CD4-positive, alpha-beta T cell (primary cell): ENCODE measurements around the gene CTAGE4. TPM values are rescaled to one million over a fixed set of nuclear protein-coding genes. Genes with fewer than 3 reads are reported as not detected.

Source experiments
- ATAC-seq: fragments of 200-7000 bp; cut with Tn5 transposase; one replicate; pipeline ENCODE4 v1.10.0; 2022; ENCODE audit warnings: mild to moderate bottlenecking; ENCODE audit not compliant: poor library complexity
- CTCF ChIA-PET: fragments of 350-600 bp; sonication (Branson Sonifier 250); formaldehyde crosslinking; loops from one replicate; lab custom pipeline; 2021; ENCODE audit warnings: antibody characterized with exemption, inconsistent platforms; lab: Charles Lee
- POLR2A ChIA-PET: fragments of 350-600 bp; sonication (Branson Sonifier 250); formaldehyde crosslinking; loops from one replicate; lab custom pipeline; 2021; ENCODE audit warnings: antibody characterized with exemption, inconsistent platforms; lab: Charles Lee
- DNase-seq, 14 experiments: peaks; one replicate each; pipeline ENCODE4 v3.0.0-alpha.2; 2013 to 2020; ENCODE audit warnings: mixed read lengths in 2 of 14
- H3K27ac ChIP-seq, 2 donors: one replicate each; pipeline versions ENCODE4 v1.5.1 to v1.7.0; 2013; ENCODE audit warnings: low read length in 2 of 2, low read depth in 1 of 2, mild to moderate bottlenecking in 1 of 2
- H3K27me3 ChIP-seq, 2 experiments: 1 replicate in 1 of 2; 2 replicates in 1 of 2; pipeline versions ENCODE4 v1.6.1 to v1.7.0; 2013; ENCODE audit warnings: low read length in 2 of 2, control low read depth in 1 of 2, mild to moderate bottlenecking in 1 of 2, moderate library complexity in 1 of 2; ENCODE audit not compliant: insufficient read depth in 2 of 2, control insufficient read depth in 1 of 2
- H3K36me3 ChIP-seq: one replicate; pipeline ENCODE4 v1.6.1; 2013; ENCODE audit warnings: low read length, control low read depth; ENCODE audit not compliant: insufficient read depth
- H3K4me1 ChIP-seq: one replicate; pipeline ENCODE4 v1.6.1; 2013; ENCODE audit warnings: low read length, control low read depth; ENCODE audit not compliant: insufficient read depth
- H3K4me3 ChIP-seq: one replicate; pipeline ENCODE4 v1.5.1; 2013; ENCODE audit warnings: mild to moderate bottlenecking, low read length, moderate library complexity
- H3K9me3 ChIP-seq, 2 experiments: 1 replicate in 1 of 2; 2 replicates in 1 of 2; pipeline versions ENCODE4 v1.6.1 to v1.7.0; 2013; ENCODE audit warnings: low read length in 2 of 2, mild to moderate bottlenecking in 2 of 2, control low read depth in 1 of 2, moderate library complexity in 1 of 2; ENCODE audit not compliant: control insufficient read depth in 1 of 2, insufficient read depth in 1 of 2
- H3K27ac Mint-ChIP-seq: one replicate; pipeline ENCODE4 v1.8.0; 2020; ENCODE audit warnings: mixed read lengths
- H3K27me3 Mint-ChIP-seq: one replicate; pipeline ENCODE4 v1.8.0; 2021; ENCODE audit warnings: mixed read lengths
- H3K36me3 Mint-ChIP-seq: one replicate; pipeline ENCODE4 v1.8.0; 2021; ENCODE audit warnings: low read depth, mixed read lengths
- H3K4me1 Mint-ChIP-seq: one replicate; pipeline ENCODE4 v1.8.0; 2021; ENCODE audit warnings: low read depth, mixed read lengths
- H3K4me3 Mint-ChIP-seq: one replicate; pipeline ENCODE4 v1.8.0; 2020; ENCODE audit warnings: mild to moderate bottlenecking, mixed read lengths
- H3K9me3 Mint-ChIP-seq: one replicate; pipeline ENCODE4 v1.8.0; 2020; ENCODE audit warnings: mixed read lengths
- intact Hi-C, 2 experiments: fragments of 100-400 bp; cut with DNase I in 1 of 2; cut with micrococcal nuclease in 1 of 2; formaldehyde crosslinking; loops; one replicate each; pipeline versions ENCODE4 v1.15.1 to v1.9.0; 2023 to 2025; cut with DNase I, micrococcal nuclease
- total RNA-seq, 174 experiments: library from RNA in 2 of 174; stranded (reverse) in 2 of 174; gene quantifications; one replicate each; pipeline ENCODE4 v1.2.3 and lab custom pipeline; 2021 to 2026
- TF ChIP-seq, protein P1 (sequence below): fragments of 200-600 bp; IDR thresholded peaks from one replicate; pipeline ENCODE4 v1.8.0; 2022; ENCODE audit warnings: antibody characterized with exemption, mild to moderate bottlenecking

Gene CTAGE4
- total RNA-seq, 2 experiments from 2014 or later: 0.95 to 1.2 TPM

- POLR2A ChIA-PET: no interaction called here
Observed at GRCh38 chr7:144144426-144144825, 38.8 kb upstream of the CTAGE4 start.

GRCh38 chr7:144148224-144148827 lies 34.9 kb upstream of the CTAGE4 start:
- intact Hi-C loops: no loop called here
- peaks cover 26% of the 10 kb centered on the region for H3K27me3 Mint-ChIP-seq
- no peaks in the 10 kb centered on the region for H3K4me1 Mint-ChIP-seq
- POLR2A ChIA-PET: no interaction called here
- ATAC-seq: no peak
- DNase-seq: no peak
- no peak overlapping the region for H3K27ac Mint-ChIP-seq
- TF ChIP-seq, protein P1, sequence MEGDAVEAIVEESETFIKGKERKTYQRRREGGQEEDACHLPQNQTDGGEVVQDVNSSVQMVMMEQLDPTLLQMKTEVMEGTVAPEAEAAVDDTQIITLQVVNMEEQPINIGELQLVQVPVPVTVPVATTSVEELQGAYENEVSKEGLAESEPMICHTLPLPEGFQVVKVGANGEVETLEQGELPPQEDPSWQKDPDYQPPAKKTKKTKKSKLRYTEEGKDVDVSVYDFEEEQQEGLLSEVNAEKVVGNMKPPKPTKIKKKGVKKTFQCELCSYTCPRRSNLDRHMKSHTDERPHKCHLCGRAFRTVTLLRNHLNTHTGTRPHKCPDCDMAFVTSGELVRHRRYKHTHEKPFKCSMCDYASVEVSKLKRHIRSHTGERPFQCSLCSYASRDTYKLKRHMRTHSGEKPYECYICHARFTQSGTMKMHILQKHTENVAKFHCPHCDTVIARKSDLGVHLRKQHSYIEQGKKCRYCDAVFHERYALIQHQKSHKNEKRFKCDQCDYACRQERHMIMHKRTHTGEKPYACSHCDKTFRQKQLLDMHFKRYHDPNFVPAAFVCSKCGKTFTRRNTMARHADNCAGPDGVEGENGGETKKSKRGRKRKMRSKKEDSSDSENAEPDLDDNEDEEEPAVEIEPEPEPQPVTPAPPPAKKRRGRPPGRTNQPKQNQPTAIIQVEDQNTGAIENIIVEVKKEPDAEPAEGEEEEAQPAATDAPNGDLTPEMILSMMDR: no peak
- Histone ChIP-seq H3K4me3 (no peak overlapping the region), H3K27me3 (no peaks in the 10 kb centered on the region), H3K36me3 (no peaks in the 10 kb centered on the region), H3K27ac (no peak overlapping the region), H3K9me3 (peaks cover 8 to 35% of the 10 kb centered on the region in 2 experiments), H3K4me1 (no peaks in the 10 kb centered on the region)
- H3K9me3 Mint-ChIP-seq: peaks cover 19% of the 10 kb centered on the region
- H3K36me3 Mint-ChIP-seq: peaks cover 6% of the 10 kb centered on the region
- H3K4me3 Mint-ChIP-seq: no peak overlapping the region
- CTCF ChIA-PET: interaction anchor here (1.8 kb wide), 1 partner anchor 20 kb away, joined by 4 read pairs; no protein-coding TSS in a partner anchor

More at GRCh38 chr7:144144426-144144825, 38.8 kb upstream of the CTAGE4 start:
- peaks cover 5% of the 10 kb centered on the region for H3K27me3 Mint-ChIP-seq
- DNase-seq (no peak), ATAC-seq (no peak)
- no peaks in the 10 kb centered on the region for H3K4me1 ChIP-seq
- no peak overlapping the region for H3K4me3 Mint-ChIP-seq
- no peaks in the 10 kb centered on the region for H3K4me1 Mint-ChIP-seq
- no peak overlapping the region for H3K4me3 ChIP-seq
- no peaks in the 10 kb centered on the region for H3K27me3 ChIP-seq
- peaks cover 16% of the 10 kb centered on the region for H3K9me3 Mint-ChIP-seq
- peaks cover 6% of the 10 kb centered on the region for H3K36me3 Mint-ChIP-seq
- no peak overlapping the region for H3K27ac Mint-ChIP-seq
- intact Hi-C loops: no loop called here
- TF ChIP-seq, protein P1: no peak
- CTCF ChIA-PET: no interaction called here
- peaks cover 8 to 24% of the 10 kb centered on the region in 2 experiments for H3K9me3 ChIP-seq
- no peaks in the 10 kb centered on the region for H3K36me3 ChIP-seq
- H3K27ac ChIP-seq: no peak overlapping the region

DNA sequence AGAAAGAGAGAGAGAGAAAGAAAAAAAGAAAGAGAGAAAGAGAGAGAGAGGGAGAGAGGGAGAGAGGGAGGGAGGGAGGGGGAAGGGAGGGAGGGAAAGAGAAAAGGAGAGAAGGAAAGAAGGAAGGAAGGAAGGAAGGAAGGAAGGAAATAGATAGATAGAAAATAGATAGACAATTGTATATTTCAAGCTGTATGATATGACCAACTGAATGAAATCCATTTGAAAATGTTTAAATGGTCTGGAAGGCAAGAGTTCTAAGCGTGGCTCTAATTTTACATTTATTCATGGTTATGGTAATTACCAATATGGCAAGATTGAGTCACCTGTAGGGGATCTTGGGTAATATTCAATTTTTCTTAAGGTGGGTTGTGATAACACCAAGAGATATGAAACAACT lies 24.4 kb upstream of the CTAGE4 start:
- Mint-ChIP-seq H3K27me3 (peaks cover 27% of the 10 kb centered on the region), H3K4me3 (no peak overlapping the region)
- POLR2A ChIA-PET: no interaction called here

More for the DNA sequence above, 24.4 kb upstream of the CTAGE4 start:
- ATAC-seq (no peak), DNase-seq (no peak)
- H3K27ac ChIP-seq: no peak overlapping the region
- TF ChIP-seq, protein P1: no peak
- no peak overlapping the region for H3K27ac Mint-ChIP-seq
- no peaks in the 10 kb centered on the region for H3K9me3 Mint-ChIP-seq
- H3K4me3 ChIP-seq: no peak overlapping the region
- no peaks in the 10 kb centered on the region for H3K36me3 ChIP-seq
- intact Hi-C loops: no loop called here
- CTCF ChIA-PET: no interaction called here
- H3K27me3 ChIP-seq: no peaks in the 10 kb centered on the region
- no peaks in the 10 kb centered on the region for H3K36me3 Mint-ChIP-seq
- H3K9me3 ChIP-seq: no peaks in the 10 kb centered on the region
- H3K4me1 ChIP-seq: no peaks in the 10 kb centered on the region
- H3K4me1 Mint-ChIP-seq: no peaks in the 10 kb centered on the region
